ENCODE measurements around the gene TRAPPC12.

TRAPPC12 gene

GRCh38 chr2:3457524-3458395 is 78.3 kb downstream of the TRAPPC12 start:
- TF ChIP-seq CTCF (conservative IDR thresholded peaks at IDR 0.05; ENCODE audit: control insufficient read depth, insufficient read depth, low read depth, low read length) = no peak
- H3K4me3 ChIP-seq (ENCODE audit: control insufficient read depth, low read depth, low read length) = no peak overlapping the region
- DNase-seq (ENCODE audit: low read depth) = no peak

- TF ChIP-seq CTCF (conservative IDR thresholded peaks at IDR 0.05; ENCODE audit: control insufficient read depth, insufficient read depth, low read depth, low read length) = no peak
- DNase-seq (ENCODE audit: low read depth) = no peak
- H3K4me3 ChIP-seq (ENCODE audit: control insufficient read depth, low read depth, low read length) = no peak overlapping the region
Measured at GRCh38 chr2:3458396-3459184, 79.1 kb downstream of the TRAPPC12 start.

- DNase-seq (ENCODE audit: low read depth) = no peak
- no peak overlapping the region for H3K4me3 ChIP-seq (ENCODE audit: control insufficient read depth, low read depth, low read length)
- no peak for TF ChIP-seq CTCF (conservative IDR thresholded peaks at IDR 0.05; ENCODE audit: control insufficient read depth, insufficient read depth, low read depth, low read length)
Measured at GRCh38 chr2:3459185-3460015, 79.9 kb downstream of the TRAPPC12 start.

GRCh38 chr2:3460156-3460555 is 80.7 kb downstream of the TRAPPC12 start:
- H3K4me3 ChIP-seq (ENCODE audit: control insufficient read depth, low read depth, low read length) = no peak overlapping the region
- no peak for TF ChIP-seq CTCF (conservative IDR thresholded peaks at IDR 0.05; ENCODE audit: control insufficient read depth, insufficient read depth, low read depth, low read length)
- DNase-seq (ENCODE audit: low read depth) = no peak

- no peak overlapping the region for H3K4me3 ChIP-seq (ENCODE audit: control insufficient read depth, low read depth, low read length)
- DNase-seq (ENCODE audit: low read depth) = no peak
- no peak for TF ChIP-seq CTCF (conservative IDR thresholded peaks at IDR 0.05; ENCODE audit: control insufficient read depth, insufficient read depth, low read depth, low read length)
Measured at GRCh38 chr2:3460831-3461800, 81.6 kb downstream of the TRAPPC12 start.

All from fibroblast of mammary gland (primary cell).